ENCODE results near the gene UBXN1. TPM values are rescaled to one million over a fixed set of nuclear protein-coding genes. Genes with fewer than 3 reads are reported as not detected.
A peak's percentile ranks its signal among the peaks of the same experiment; 100 is the strongest.
"Not testable (repeated sequence)": the region's sequence is repeated elsewhere in the genome, so short reads cannot be mapped to it uniquely, and the experiment has no call there.

Gene UBXN1
- total RNA-seq, 1 experiment from 2014 or later, result 150 TPM

DNA sequence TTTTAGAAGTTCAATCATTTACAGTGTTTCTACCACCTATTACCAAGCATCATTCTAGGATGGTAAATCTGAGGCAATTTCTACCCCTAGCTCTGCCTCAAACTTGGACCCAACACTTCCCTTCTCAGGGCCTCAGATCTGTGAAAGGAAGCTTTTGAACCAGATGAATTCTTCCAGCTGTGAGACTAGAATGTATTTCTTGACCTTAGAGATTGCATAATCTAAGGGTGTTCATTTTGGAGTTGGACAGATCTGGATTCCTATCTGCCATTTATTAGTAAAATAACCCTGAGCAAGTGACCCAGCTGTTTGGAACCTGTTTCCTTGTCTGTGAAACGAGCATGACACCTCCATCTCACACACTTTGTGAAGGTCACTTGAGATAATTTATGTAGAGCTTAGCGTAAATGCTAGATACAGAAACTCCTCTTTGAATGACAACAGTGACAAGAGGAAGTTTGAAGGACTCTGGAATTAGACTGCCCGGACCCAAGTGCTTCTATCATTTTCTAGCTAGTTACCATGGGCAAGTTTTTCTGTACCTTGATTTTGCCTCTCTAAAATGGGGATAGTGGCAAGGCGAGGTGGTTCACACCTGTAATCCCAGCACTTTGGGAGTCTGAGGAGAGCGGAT lies 22.0 kb downstream of the UBXN1 start:
- no peaks in the 10 kb centered on the region for H3K27me3 ChIP-seq (ENCODE audit: insufficient read depth, low read depth)
- POLR2A ChIA-PET (ENCODE audit: unreplicated experiment), result no interaction called here
- TF ChIP-seq, protein P1, sequence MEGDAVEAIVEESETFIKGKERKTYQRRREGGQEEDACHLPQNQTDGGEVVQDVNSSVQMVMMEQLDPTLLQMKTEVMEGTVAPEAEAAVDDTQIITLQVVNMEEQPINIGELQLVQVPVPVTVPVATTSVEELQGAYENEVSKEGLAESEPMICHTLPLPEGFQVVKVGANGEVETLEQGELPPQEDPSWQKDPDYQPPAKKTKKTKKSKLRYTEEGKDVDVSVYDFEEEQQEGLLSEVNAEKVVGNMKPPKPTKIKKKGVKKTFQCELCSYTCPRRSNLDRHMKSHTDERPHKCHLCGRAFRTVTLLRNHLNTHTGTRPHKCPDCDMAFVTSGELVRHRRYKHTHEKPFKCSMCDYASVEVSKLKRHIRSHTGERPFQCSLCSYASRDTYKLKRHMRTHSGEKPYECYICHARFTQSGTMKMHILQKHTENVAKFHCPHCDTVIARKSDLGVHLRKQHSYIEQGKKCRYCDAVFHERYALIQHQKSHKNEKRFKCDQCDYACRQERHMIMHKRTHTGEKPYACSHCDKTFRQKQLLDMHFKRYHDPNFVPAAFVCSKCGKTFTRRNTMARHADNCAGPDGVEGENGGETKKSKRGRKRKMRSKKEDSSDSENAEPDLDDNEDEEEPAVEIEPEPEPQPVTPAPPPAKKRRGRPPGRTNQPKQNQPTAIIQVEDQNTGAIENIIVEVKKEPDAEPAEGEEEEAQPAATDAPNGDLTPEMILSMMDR (conservative IDR thresholded peaks at IDR 0.05), result no peak
- H3K9me3 ChIP-seq (ENCODE audit: insufficient read depth, low read depth), result no peaks in the 10 kb centered on the region
- H3K4me2 ChIP-seq, result no peak overlapping the region
- H3K4me3 ChIP-seq, result no peak overlapping the region
- no peaks in the 10 kb centered on the region for H3K9me2 ChIP-seq (ENCODE audit: insufficient read depth)
- no peaks in the 10 kb centered on the region for H3K36me3 ChIP-seq (ENCODE audit: low read depth)
- no peak for DNase-seq
- H3F3A ChIP-seq (ENCODE audit: insufficient read depth, low read depth), result peaks cover 58% of the 10 kb centered on the region
- no peak overlapping the region for H2AFZ ChIP-seq
- no peak overlapping the region for H3K27ac ChIP-seq
- intact Hi-C loops (cut with micrococcal nuclease; ENCODE audit: unreplicated experiment), result no loop called here
- H3K79me2 ChIP-seq (ENCODE audit: low read depth), result peaks cover 12% of the 10 kb centered on the region
- H4K20me1 ChIP-seq (ENCODE audit: insufficient read depth), result no peaks in the 10 kb centered on the region
- CTCF ChIA-PET, result interaction anchor here (0.6 kb wide), 1 partner anchor 72 kb away, joined by 8 read pairs; no protein-coding TSS in a partner anchor
- no TSS peak for BruUV-seq (replicated peaks)
- H3K4me1 ChIP-seq (replicated peaks; ENCODE audit: insufficient read depth), result peaks cover 8% of the 10 kb centered on the region

DNA sequence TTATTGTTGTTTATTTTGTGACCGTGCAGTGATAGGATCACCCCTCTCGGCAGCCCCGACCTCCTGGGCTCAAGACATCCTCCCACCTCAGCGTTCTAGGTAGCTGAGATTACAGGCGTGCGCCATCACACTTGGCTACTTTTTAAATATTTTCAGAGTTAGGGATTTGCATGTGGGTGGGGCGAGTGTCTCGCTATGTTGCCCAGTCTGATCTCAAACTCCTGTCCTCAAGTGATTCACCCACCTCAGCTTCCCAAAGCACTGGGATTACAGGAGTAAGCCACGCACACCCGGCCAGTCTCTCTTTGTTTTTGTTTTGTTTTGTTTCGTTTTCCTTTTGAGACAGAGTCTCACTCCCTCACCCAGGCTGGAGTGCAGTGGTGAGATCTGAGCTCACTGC lies 24.6 kb downstream of the UBXN1 start:
- Histone ChIP-seq H3K9me2 (ENCODE audit: insufficient read depth) (no peaks in the 10 kb centered on the region), H3K79me2 (ENCODE audit: low read depth) (peaks cover 30% of the 10 kb centered on the region), H3K4me2 (peak overlapping the region; percentile 99; the same call in 1 of the 2 replicates), H3K36me3 (ENCODE audit: low read depth) (0 out of 2 replicates have a peak, but pooled peaks cover 4% of the 10 kb centered on the region), H3K4me1 (replicated peaks; ENCODE audit: insufficient read depth) (peaks cover 15% of the 10 kb centered on the region), H3F3A (ENCODE audit: insufficient read depth, low read depth) (peaks cover 42% of the 10 kb centered on the region), H3K9me3 (ENCODE audit: insufficient read depth, low read depth) (no peaks in the 10 kb centered on the region), H2AFZ (peak overlapping the region; percentile 93; the same call in 1 of the 2 replicates), H3K4me3 (peak overlapping the region; percentile 27; the same call in 1 of the 2 replicates), H3K27ac (no peak overlapping the region), H3K27me3 (ENCODE audit: insufficient read depth, low read depth) (no peaks in the 10 kb centered on the region), H4K20me1 (ENCODE audit: insufficient read depth) (no peaks in the 10 kb centered on the region)
- BruUV-seq (replicated peaks), result no TSS peak
- no peak for DNase-seq
- POLR2A ChIA-PET (ENCODE audit: unreplicated experiment), result interaction anchor here (0.6 to 1.7 kb wide), 2 partner anchors 11 to 157 kb away, joined by 3 to 26 read pairs; partner anchors contain the start of genes C11orf98 and CSKMT
- TF ChIP-seq EZH2 (IDR thresholded peaks at IDR 0.05; ENCODE audit: low read depth), result no peak
- TF ChIP-seq, protein P1 (conservative IDR thresholded peaks at IDR 0.05), result no peak
- intact Hi-C loops (cut with micrococcal nuclease; ENCODE audit: unreplicated experiment), result no loop called here
- CTCF ChIA-PET, result no interaction called here

DNA sequence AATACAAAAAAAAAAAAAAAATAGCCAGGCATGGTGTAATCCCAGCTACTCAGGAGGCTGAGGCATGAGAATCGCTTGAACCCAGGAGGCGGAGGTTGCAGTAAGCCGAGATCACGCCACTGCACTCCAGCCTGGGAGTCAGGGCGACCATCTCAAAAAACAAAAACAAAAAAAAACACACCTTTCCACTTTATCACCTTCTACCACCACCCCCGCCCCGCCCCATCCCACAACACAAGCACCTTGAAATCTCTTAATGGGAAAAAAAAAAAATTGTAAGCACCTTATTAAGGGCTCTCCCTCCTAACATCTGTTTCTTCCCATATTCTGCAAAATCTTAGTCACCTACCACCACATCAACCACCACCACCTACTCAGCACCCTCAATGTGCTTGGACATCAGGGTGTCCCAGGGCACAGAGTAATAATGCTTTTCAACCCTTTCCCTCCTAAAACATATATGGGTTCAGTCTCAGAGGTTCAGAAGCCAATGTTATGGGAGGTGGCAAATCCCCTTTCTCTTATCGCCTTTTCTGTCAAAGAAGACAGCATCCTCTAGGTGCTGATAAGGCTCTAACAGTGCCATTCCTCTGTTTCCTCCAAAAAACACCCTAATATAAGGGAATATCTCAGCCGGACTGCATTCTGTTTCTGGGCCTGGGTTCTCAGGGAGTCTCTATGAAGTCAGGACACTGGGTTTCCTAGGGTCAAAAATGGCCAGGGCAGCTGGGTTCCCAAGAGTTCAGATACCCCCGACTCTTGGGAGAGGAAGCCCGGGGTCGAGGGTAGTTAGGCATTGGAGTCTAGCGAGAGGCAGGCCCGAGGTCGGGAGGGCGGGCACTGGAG lies 26.5 kb downstream of the UBXN1 start:
- CTCF ChIA-PET, result no interaction called here

DNA sequence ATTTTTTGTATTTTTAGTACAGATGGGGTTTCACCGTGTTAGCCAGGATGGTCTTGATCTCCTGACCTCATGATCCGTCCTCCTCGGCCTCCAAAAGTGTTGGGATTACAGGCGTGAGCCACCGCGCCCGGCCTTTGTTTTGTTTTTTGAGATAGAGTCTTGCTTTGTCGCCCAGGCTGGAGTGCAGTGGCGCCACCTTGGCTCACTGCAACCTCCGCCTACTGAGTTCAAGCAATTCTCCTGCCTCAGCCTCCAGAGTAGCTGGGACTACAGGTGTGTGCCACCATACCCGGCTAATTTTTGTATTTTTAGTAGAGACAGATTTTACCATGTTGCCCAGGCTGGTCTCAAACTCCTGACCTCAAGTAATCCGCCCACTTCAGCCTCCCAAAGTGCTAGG lies 28.6 kb downstream of the UBXN1 start:
- H3K9me2 ChIP-seq (ENCODE audit: insufficient read depth); CTCF ChIA-PET; H4K20me1 ChIP-seq (ENCODE audit: insufficient read depth); H3K36me3 ChIP-seq (ENCODE audit: low read depth); H3K27ac ChIP-seq; H2AFZ ChIP-seq; H3K9me3 ChIP-seq (ENCODE audit: insufficient read depth, low read depth); H3K4me3 ChIP-seq; intact Hi-C loops (cut with micrococcal nuclease; ENCODE audit: unreplicated experiment); BruUV-seq (replicated peaks); H3K4me2 ChIP-seq; DNase-seq; H3K27me3 ChIP-seq (ENCODE audit: insufficient read depth, low read depth): not testable (repeated sequence)
- H3K4me1 ChIP-seq (replicated peaks; ENCODE audit: insufficient read depth), result peaks cover 24% of the 10 kb centered on the region
- peaks cover 40% of the 10 kb centered on the region for H3K79me2 ChIP-seq (ENCODE audit: low read depth)
- peaks cover 36% of the 10 kb centered on the region for H3F3A ChIP-seq (ENCODE audit: insufficient read depth, low read depth)
- POLR2A ChIA-PET (ENCODE audit: unreplicated experiment), result interaction anchor here (0.7 kb wide), 1 partner anchor 190 kb away, joined by 4 read pairs; no protein-coding TSS in a partner anchor

More for the DNA sequence above, 26.5 kb downstream of the UBXN1 start:
- peaks cover 40% of the 10 kb centered on the region for H3F3A ChIP-seq (ENCODE audit: insufficient read depth, low read depth)
- TF ChIP-seq, protein P1 (conservative IDR thresholded peaks at IDR 0.05), result no peak
- no peak for TF ChIP-seq EZH2 (IDR thresholded peaks at IDR 0.05; ENCODE audit: low read depth)
- H3K27me3 ChIP-seq (ENCODE audit: insufficient read depth, low read depth), result no peaks in the 10 kb centered on the region
- H4K20me1 ChIP-seq (ENCODE audit: insufficient read depth), result no peaks in the 10 kb centered on the region
- peak overlapping the region; percentile 93 for H2AFZ ChIP-seq
- DNase-seq, result no peak
- TSS peak; percentile 50 for BruUV-seq (replicated peaks)
- H3K4me3 ChIP-seq, result peak overlapping the region; percentile 96
- H3K27ac ChIP-seq, result peak overlapping the region; percentile 75
- H3K79me2 ChIP-seq (ENCODE audit: low read depth), result peaks cover 30% of the 10 kb centered on the region
- no peaks in the 10 kb centered on the region for H3K9me2 ChIP-seq (ENCODE audit: insufficient read depth)
- intact Hi-C loops (cut with micrococcal nuclease; ENCODE audit: unreplicated experiment), result no loop called here
- peak overlapping the region; percentile 99 for H3K4me2 ChIP-seq
- 0 out of 2 replicates have a peak, but pooled peaks cover 4% of the 10 kb centered on the region for H3K36me3 ChIP-seq (ENCODE audit: low read depth)
- no peaks in the 10 kb centered on the region for H3K9me3 ChIP-seq (ENCODE audit: insufficient read depth, low read depth)
- peaks cover 15% of the 10 kb centered on the region for H3K4me1 ChIP-seq (replicated peaks; ENCODE audit: insufficient read depth)
- POLR2A ChIA-PET (ENCODE audit: unreplicated experiment), result interaction anchor here (0.9 to 1.0 kb wide), 5 partner anchors 12 to 260 kb away, joined by 3 to 37 read pairs (median 9); partner anchors contain the start of genes B3GAT3, C11orf98, CSKMT and ZBTB3
